NCI-H187 treated with DMSO at 0.1 percent for 48 hours (cell line): ENCODE measurements around the gene BACE1.

Experiments used
- DNase-seq: peaks from one replicate; lab custom pipeline; 2025; lab: John Stamatoyannopoulos, UW

Gene BACE1

DNA sequence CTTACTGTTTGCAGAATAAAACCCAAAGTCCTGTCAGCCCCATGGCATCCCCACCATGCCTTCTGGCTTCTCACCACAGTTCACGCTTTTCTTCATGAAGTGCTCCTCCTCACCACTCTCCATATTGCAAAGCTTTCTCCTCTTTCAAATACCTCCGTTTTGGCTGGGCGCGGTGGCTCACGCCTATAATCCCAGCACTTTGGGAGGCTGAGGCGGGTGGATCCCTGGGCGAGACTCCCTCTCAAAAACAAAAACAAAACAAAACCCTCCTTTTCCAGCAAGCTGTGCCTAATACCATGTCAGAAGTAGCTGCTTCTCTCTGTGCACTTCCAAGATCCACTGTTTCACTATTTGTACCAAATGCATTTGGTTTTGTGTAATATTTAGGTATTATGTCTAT, 6.7 kb downstream of the BACE1 start:
- no peak for DNase-seq

DNA sequence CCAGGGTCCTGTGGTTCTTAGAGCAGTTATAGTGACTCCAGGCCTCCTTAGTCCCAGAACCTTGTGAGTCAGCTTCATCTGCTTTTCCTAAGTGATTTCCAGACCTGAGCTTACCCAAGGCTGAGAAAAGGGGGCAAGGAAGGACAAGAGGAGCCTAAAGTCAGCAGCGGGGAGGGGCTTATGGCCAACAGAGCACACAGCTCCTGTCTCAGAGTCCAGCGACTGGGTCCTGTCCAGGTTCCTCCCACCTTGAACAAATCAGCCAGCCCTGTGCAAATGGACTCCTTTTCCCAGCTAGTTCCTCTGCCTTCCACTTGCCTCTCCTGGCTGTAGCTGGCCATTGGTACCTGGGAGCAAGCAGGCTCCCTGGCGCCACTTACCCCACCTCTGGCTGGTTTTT, 10.9 kb downstream of the BACE1 start:
- DNase-seq = no peak

DNA sequence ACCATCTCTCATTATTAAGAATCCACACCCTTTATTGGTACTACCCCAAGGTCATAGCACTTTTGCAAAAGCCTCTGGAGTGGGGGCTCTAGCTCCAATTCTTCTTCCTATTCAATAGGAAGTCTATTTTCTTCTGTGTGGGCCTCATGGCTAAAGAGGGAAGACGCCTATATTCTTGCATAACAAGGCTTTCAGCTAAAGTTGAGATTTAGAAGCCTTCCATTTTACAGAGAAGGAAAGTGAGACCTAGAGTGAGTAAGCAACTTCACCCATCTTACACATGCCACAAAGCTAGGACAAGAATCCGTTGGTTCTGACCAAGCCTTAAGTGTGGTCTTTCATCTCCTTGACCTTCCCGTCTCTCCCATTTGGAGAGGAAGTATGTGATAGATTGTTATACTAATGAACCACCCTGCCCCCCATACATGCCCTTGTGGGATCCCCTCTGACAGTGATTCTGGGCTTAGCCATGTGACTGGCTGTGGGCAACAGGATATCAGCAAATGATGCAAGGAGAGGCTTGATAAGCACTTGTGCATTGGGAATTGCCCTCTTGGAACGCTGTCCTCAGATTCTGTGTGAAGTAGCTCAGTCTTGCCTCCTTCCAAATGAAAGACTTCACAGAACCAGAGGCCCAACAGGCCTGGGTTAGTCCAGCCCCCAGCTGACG, 12.3 kb downstream of the BACE1 start:
- DNase-seq = no peak

DNA sequence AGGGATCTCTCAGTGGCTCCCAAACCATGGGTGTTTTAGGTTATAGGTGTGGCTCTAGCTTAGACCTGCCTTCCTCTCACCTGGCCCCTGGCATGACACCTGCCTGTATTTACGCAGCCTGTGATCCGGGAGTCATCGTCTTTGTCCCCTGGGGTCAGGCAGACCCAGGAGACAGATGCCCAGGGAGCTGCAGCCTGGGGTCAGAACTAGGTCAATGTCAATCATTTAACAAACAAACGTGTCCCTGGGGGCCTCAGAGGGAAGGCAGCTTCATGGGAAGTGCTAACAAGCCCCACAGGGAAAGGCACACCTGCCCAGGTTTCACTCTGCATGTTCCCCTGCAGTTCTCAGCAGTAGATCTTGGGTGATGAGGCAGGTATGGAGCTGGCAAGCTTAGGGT, 13.0 kb downstream of the BACE1 start:
- no peak for DNase-seq

DNA sequence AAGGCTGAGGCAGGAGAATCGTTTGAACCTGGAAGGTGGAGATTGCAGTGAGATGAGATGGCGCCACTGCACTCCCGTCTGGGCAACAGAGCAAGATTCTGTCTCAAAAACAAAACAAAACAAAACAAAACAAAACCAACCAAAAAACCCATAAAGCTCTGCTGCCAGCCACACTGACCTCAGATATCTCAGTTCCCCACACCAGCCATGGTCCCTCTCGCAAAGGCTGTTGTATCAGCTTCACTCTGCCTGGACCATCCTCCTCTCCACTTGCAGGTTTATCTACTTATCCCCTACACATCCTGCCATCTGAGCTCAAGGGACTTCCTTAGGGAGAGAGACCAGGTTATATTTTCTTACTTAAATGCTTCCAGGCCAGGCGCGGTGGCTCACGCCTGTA, 13.8 kb downstream of the BACE1 start:
- DNase-seq = no peak

DNA sequence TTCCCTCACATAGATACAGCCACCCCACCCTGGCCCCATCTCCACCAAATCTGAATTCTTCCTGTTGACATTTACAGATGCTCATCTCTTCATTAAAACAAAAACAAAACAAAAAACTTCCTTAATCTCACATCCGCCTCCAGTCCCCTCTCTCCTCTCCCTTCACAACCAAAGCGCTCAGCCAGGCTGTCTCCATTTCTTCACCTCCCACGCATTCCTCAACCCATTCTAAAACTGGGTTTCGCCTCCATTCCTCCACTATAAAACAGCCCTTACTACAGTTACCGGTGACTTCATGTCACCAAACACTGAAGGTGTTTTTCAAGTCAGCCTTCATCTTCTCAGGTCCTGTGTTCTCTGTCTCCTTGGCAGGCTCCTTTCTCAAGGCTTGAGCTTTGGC, 15.3 kb downstream of the BACE1 start:
- no peak for DNase-seq

DNA sequence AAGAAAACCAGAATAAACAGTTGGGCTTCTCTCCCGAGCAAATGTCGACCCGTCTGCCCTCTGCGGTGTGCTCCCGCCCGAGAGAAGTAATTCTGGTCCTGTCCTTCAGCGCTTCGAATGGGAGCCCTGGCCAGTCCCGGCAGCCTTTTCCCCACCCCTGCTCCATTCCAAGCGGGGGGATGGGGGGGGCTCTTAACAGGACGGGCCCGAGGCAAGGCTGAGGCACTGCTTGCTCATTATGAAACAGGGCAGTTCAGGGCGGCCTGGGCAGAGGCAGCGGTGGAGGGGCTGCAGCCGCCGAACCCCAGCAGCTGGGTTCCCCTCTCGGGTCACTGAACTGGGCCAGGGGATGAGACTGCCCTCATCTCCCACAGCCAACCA, 15.8 kb downstream of the BACE1 start:
- DNase-seq = no peak

DNA sequence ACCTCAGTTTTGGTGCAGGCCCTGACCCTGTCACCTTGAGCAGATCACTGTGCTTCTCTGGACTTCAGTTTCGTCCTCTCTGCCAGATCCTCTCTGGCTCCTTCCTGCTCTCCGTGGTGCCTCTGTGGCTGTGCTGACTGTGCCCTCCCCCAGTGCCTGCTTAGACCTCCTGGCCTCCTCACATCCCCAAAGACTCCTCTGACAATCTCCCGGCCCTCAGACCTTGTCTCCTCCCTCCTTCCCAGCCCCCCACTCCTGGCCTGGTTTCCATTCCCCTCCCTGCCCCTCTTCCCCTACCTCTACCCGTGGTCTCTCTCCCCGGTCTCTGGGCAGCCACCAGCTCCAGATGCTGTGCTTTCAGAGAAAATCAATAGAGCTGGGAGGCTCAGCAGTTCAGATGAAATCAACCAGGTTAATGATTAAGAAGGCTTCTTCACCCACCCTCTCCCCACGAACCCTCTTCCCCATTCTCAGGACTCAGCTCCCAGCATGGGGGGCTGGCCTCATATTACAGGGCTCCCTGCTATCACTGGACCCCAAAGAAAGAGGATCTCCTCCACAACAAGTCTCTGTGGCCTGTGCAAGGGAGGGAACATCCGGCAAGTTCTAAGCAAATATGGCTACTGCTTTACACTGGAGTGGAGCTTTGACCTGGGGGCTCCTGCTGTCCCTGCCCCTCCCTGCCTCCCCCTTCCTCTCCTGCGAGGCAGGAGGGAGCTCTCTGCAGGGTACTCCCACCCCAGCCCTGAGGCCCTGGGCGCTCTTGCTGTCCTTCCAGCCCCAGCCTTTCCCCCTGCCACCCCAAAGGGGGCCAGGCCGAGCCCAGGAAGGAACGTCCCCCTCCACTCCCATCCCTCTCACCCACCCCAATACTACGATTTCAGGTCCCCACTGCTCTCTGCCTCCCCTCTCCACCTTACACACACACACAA, 16.4 kb downstream of the BACE1 start:
- DNase-seq = no peak

DNA sequence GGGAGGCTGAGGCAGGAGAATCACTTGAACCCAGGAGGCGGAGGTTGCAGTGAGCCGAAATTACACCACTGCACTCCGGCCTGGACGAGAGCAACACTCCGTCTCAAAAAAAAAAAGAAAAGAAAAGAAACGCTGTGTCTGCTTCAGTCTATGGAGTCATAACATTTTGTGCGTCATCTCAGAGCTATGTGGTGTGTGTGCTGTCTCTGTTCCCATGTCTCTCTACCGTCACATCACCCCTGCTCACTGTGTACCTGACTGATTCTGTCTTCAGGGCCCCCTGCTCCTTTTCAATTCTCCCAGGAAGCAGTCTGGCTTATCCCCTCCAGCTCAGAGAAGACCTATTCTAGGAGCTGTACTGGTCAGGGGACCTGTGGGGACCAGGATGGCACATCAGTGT, 17.9 kb downstream of the BACE1 start:
- no peak for DNase-seq

DNA sequence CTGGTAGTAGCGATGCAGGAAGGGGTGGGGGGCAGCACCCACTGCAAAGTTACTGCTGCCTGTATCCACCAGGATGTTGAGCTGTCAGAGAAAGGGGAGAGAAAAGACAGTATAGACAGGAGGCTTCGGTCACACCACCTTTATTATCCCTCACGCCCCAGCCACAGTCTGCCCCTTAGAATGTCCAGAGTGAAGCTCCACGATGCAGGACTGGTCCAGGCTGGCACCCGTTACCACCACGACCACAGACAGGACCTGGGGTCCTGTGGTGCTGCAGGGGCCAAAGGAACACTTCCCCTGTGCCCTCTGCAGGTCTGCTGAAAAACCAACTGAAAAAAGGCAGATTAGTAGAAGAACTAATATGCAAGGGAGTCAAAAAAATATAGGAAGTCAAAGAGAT, 19.2 kb downstream of the BACE1 start:
- DNase-seq = no peak

DNA sequence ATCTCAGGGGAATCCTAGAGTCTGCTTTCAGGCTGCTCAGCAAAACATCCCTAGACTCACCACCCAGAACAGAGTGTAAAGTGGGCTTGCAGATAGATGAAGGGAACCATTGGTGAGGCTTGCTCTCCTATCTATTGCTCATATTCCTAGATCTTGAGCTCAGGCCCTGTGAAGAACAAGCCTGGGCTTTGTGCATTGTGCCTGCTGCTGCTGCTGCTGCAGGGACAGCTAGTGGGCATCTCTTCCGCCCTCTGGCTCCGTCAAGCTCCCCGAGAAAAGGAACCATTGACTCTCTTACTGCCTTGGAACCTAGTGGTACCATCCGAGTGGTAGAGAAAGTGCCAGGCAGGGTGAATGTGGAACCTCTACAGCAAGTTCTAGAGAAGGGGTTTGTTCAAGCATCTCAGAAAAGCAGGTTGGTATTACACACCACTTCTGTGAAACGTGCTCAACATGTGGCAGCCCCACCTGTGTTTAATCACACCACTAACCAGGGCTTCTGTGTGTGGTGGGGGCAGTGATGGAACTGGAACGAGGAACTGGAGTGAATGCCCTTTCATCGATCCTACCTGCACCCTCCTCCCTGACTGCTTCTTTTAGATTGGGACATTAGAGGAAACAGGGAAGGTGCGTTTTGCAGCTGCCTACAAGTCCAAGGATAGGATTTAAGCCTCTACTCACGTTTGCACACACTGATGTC, 20.5 kb downstream of the BACE1 start:
- DNase-seq = no peak

DNA sequence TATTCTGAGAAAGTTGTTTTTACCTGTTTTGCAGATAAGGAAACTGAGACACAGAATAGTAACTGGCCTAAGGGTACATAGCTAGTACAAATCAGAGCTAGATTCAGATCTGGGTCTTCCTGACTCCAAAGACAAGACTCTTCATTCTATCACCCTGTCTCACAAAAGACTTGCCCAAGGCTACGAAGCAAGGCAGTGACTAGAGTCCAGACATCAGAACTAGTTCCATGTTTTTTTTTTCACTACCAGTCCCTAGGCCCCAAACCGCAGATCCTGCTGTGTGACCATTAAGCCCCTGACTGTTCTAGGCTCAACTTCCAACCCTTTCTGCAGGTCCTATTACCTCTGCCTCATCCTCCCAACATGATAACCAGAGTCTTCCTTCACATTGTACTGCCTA, 23.4 kb downstream of the BACE1 start:
- no peak for DNase-seq

DNA sequence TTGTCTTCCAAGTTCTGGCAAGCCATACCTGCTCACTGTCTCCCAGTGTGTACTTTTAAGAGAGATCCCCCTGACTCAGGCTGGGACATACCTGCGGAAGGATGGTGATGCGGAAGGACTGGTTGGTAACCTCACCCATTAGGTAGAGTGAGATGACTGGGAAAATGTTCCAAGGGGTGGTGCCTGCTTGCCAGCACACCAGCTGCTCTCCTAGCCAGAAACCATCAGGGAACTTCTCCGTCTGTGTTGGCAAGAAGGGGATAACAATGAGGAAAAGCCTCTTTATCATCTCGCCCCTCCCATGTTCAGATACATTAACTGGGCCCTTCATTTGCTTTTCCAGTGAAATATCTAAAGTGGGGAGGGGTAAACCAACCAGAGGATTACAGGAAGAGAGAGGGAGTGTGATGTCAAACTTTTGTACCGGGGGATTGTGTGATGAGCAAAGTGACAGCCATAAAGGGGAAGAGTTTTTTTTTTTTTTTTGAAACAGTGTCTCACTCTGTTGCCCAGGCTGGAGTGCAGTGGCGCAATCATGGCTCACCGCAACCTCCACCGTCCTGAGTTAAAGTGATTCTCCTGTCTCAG, 25.2 kb downstream of the BACE1 start, which contains the start of gene BACE1-AS:
BACE1-AS (plus strand) TSS at position 538 of the 588 bp plus-strand sequence.
- DNase-seq = no peak

DNA sequence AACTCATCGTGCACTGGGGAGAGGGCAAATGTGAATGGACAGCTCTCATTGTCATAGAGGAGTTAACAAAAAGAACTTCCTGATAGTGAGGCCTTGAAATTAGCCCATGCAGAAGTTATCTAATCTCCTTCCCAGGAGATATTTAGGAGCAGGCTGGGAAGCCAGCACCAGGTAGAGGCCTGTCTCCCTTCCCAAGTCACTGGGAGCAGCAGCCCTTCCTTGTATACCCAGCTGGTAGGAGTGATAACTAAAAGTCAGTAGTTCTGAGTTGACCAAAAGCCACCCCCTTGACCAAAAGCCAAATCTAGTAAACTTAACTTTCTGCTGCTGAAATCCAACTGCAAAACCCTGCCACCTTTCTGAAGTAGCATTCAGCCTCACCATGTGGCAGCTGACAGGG, 26.3 kb downstream of the BACE1 start:
- DNase-seq = no peak

DNA sequence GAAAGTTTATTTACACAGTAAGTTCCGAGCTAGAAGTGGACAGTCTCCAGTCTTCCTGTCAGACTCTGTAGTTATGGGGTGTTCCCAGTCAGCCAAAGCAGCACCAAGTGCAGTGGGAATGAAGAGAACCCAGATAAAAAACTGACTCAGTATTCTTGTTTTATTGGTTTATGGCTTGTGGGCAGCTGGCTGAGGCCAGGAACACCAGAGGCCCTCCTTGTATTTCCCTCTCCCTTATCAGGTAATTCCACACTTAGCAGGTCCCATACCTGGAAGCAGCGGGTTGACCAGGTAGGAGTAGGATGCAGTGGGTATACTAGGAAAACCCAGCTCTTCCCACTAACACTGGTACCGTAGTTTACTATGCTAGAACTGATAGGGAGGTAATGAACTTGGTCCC, 28.4 kb downstream of the BACE1 start:
- no peak for DNase-seq

DNA sequence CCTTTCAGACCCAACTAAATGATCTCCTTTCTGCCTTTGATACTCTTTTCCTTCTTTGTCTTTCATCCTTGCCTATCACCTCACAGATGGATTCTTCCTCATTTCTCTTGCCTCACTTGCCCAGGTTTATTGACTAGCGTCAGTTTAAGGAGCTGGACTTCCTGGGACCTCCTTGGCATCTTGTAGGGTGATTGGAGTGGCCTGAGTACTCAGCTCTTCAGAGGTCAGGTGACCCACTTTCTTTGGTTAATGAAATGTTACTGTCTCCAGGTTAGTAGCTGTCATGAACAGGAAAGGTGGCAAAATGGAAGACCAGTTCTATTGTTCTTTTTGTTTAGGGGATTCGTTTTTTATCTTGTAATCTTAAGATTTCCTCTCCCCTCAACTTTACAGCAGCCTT, 29.5 kb downstream of the BACE1 start:
- no peak for DNase-seq

DNA sequence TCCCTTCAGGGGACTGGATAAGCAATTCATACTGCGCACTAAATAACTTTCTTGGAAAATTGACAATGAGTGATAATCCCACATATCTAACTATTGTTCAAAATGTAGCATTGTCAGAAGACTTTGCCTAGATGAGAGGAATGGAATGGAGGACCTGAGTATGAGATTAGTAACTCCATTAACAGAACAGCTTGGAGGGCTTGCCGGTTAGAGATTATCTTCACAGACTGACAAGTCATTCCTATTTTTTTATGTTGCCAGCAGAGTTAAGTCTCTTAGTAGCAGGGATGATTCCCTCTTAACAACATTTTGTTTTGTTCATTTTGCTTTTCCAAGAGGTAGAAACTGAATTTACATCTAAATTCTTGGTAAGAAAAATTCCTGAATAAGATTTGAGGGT, 32.0 kb downstream of the BACE1 start:
- no peak for DNase-seq

DNA sequence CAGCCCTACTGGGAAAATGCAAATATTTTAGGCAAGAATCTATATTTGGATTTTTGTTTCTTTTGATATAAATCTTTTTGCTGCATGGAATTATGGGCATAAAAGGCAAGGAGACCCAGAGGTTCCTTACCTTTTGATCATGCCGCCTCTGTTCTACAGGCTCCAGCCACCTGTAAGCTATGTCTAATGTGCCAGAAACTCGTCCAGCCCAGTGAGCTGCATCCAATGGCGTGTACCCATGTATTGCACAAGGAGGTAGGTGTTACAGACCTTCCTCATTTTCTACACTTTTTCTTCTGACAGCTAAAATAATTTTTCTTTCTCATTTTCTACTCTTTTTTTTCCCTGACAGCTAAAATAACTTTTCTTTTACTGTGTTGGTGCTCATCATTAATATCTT, 33.1 kb downstream of the BACE1 start:
- DNase-seq = no peak

DNA sequence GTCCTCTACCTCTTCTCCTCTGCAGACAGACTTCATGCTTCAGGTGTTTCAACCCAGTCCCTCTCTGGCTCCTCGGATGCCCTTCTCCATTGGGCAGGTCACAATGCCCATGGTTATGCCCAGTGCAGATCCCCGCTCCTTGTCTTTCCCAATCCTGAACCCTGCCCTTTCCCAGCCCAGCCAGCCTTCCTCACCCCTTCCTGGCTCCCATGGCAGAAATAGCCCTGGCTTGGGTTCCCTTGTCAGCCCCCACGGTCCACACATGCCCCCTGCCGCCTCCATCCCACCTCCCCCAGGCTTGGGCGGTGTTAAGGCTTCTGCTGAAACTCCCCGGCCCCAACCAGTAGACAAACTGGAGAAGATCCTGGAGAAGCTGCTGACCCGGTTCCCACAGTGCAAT, 34.2 kb downstream of the BACE1 start:
- DNase-seq = no peak

DNA sequence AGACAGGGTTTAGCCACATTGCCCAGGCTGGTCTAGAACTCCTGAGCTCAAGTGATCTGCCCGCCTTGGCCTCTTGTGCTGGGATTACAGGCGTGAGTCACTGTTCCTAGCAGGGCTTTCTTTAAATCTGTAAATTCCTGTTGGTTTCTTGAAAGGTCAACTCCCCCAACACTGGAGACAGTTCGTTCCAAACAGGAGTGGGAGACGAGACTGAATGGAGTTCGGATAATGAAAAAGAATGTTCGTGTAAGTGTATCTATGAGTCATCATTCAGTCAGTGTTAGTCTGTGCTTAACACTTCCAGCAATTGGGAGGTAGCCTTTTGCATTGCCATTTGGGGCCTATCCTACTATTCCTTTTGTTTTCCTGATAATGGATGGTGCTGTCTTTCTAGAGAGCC, 34.9 kb downstream of the BACE1 start:
- DNase-seq = no peak

DNA sequence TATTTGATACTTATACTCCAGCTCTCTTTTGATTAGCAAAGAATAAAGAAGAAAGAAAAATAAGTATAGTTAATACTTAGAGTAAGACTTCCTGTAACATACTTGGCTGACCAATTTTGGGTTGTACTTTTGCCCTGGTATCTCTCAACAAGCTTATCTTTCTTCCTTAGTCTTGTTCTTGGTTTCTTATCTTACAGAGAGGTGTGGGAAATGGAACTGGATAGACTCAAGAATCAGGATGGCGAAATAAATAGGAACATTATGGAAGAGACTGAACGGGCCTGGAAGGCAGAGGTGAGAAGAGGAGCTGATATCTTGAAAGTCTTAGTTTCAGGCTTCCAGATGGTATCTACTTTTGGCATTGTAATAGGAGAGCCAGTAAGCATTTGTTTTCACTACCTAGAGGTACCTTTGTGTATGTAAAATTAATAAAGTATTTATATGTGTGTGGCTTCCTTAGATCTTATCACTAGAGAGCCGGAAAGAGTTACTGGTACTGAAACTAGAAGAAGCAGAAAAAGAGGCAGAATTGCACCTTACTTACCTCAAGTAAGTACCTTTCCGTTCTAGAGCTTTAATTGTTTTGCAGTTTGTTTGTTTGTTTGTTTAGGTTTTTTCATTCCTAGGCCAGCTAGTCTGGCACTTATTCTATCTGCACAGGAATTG, 36.2 kb downstream of the BACE1 start:
- no peak for DNase-seq

DNA sequence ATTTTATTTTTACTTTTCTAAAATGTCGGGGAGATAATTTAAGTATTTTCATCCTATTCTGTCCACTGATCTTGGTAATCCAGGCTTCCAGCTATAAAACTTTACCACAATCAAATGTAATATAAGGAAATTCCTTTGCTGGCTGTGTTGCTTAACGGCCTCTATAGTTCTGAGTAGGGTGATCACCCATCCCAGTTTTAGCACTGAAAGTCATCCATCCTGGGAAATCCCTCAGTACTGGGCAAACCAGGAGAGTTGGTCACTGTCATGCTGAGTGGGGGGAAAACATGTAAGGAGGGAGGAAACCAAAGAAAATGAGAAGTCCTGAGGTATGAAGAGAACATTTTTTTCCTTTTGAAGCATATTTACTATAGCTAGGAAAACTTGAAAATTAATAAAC, 37.7 kb downstream of the BACE1 start:
- no peak for DNase-seq
